ENCODE data around the gene DPEP2NB.
"Not testable (repeated sequence)": the region's sequence is repeated elsewhere in the genome, so short reads cannot be mapped to it uniquely, and the experiment has no call there.

Gene DPEP2NB

GRCh38 chr16:67979955-67980678 is 35.6 kb downstream of the DPEP2NB start, which contains the start of gene DPEP3:
TSS of gene DPEP3 (minus strand) at chr16:67980499. CDS start at chr16:67980380, 119 bp downstream.
- DNase-seq, result no peak

GRCh38 chr16:67977469-67978227 is 38.1 kb downstream of the DPEP2NB start:
- DNase-seq, result no peak

GRCh38 chr16:67977005-67977404 is 38.7 kb downstream of the DPEP2NB start:
- DNase-seq, result no peak

- DNase-seq, result no peak
These were observed 39.5 kb downstream of the DPEP2NB start for GRCh38 chr16:67976205-67976604.

GRCh38 chr16:67975321-67976105 is 40.2 kb downstream of the DPEP2NB start:
- no peak for DNase-seq

- not testable (repeated sequence) for DNase-seq
These were observed 43.4 kb downstream of the DPEP2NB start for GRCh38 chr16:67972285-67972684.

- DNase-seq, result no peak
These were observed 44.6 kb downstream of the DPEP2NB start for GRCh38 chr16:67971111-67971510.

GRCh38 chr16:67969254-67970039 is 46.3 kb downstream of the DPEP2NB start:
- DNase-seq, result peak; percentile 8

- DNase-seq, result peak; percentile 56
These were observed 47.1 kb downstream of the DPEP2NB start, which contains the start of gene SLC12A4 for GRCh38 chr16:67968400-67969253. TSS of gene SLC12A4 (minus strand) at chr16:67968637. CDS start at chr16:67968553, 84 bp downstream.

GRCh38 chr16:67967958-67968399 is 47.7 kb downstream of the DPEP2NB start:
- no peak for DNase-seq

GRCh38 chr16:67967183-67967957 is 48.3 kb downstream of the DPEP2NB start:
- DNase-seq, result no peak

- no peak for DNase-seq
These were observed 49.0 kb downstream of the DPEP2NB start for GRCh38 chr16:67966549-67967182.

- DNase-seq, result no peak
These were observed 49.8 kb downstream of the DPEP2NB start for GRCh38 chr16:67965668-67966548.

- no peak for DNase-seq
These were observed 51.1 kb downstream of the DPEP2NB start for GRCh38 chr16:67964477-67965131.

- no peak for DNase-seq
These were observed 51.9 kb downstream of the DPEP2NB start for GRCh38 chr16:67963662-67964321.
